Measurements from ENCODE around the gene UBALD2.

Gene UBALD2

GRCh38 chr17:76307299-76307965 lies 42.3 kb downstream of the UBALD2 start:
- H3K4me3 ChIP-seq (ENCODE audit: low read depth, low read length): no peak overlapping the region
- no peak for TF ChIP-seq CTCF (IDR thresholded peaks at IDR 0.05; ENCODE audit: low read depth, low read length)

DNA sequence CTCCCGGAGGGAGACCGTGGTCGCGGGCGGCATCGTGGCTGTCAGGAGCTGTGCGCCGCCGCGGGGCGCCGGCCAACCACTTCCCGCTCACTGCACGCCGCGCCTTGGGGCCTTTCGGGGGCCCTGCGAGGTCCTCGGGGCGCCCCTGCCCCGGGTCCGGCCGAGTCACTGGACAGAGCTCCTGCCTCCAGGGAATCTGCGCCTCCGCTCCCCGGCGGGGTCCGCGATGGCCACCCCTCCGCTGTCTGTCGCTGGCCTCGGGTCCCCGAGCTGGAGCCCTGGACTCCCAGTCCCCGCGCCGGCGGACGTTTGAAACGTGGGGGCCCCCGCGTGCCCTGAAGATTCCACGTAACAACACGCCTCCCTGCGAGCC lies 42.8 kb downstream of the UBALD2 start, which contains the start of gene QRICH2:
QRICH2 (minus strand) TSS at position 311 of the 373 bp plus-strand sequence; CDS start at position 33, 278 bp downstream.
- no peak for TF ChIP-seq CTCF (IDR thresholded peaks at IDR 0.05; ENCODE audit: low read depth, low read length)
- no peak within 1 kb of the TSS for H3K4me3 ChIP-seq (ENCODE audit: low read depth, low read length)

- TF ChIP-seq CTCF (IDR thresholded peaks at IDR 0.05; ENCODE audit: low read depth, low read length): no peak
- no peak overlapping the region for H3K4me3 ChIP-seq (ENCODE audit: low read depth, low read length)
These were observed 44.3 kb downstream of the UBALD2 start for GRCh38 chr17:76309461-76309860.

DNA sequence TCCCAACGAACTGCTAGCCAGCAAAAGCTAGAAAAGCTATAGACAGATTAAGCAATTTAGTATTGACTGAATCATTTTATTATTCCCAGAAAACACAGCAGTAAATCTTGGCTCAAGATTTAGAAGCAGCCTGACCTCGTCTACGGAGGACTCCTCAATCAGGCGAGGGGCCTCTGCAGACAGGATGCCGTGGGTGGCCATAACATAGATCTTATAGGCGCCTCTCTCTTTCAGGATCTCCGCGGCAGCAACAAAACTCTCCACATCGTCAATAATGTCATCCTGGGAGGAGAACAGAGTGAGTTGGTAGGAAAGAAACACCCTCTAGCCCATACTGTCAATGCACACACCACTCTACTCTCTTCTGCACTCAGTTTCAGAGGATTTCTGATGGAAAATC lies 47.6 kb downstream of the UBALD2 start:
- TF ChIP-seq CTCF (IDR thresholded peaks at IDR 0.05; ENCODE audit: low read depth, low read length): no peak
- no peak overlapping the region for H3K4me3 ChIP-seq (ENCODE audit: low read depth, low read length)

- no peak for TF ChIP-seq CTCF (IDR thresholded peaks at IDR 0.05; ENCODE audit: low read depth, low read length)
- no peak overlapping the region for H3K4me3 ChIP-seq (ENCODE audit: low read depth, low read length)
These were observed 49.5 kb downstream of the UBALD2 start for GRCh38 chr17:76314392-76315227.

DNA sequence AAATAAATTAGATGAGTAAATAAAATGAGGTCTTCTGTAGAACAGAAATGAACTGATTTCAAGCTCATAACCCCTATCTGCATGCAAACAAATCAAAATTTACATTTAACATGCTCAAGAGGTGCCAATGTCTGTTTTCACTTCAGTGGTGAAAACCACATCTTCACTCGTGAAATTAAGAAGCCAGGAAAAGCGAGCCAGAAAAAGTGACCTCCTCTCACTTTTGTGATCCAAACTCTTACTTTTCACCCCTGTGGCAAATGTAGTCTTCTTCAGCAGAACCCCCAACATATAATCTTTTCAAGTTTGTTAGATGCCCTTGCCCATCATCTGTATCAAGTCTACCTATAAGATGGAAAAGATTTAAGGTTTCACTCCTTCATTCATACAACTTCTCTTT lies 52.4 kb downstream of the UBALD2 start:
- no peak overlapping the region for H3K4me3 ChIP-seq (ENCODE audit: low read depth, low read length)
- TF ChIP-seq CTCF (IDR thresholded peaks at IDR 0.05; ENCODE audit: low read depth, low read length): no peak

GRCh38 chr17:76318586-76318985 lies 53.4 kb downstream of the UBALD2 start:
- no peak for TF ChIP-seq CTCF (IDR thresholded peaks at IDR 0.05; ENCODE audit: low read depth, low read length)
- no peak overlapping the region for H3K4me3 ChIP-seq (ENCODE audit: low read depth, low read length)
